SK-N-MC (cell line): ENCODE measurements around the gene ITIH6.
"Not testable (repeated sequence)": the region's sequence is repeated elsewhere in the genome, so short reads cannot be mapped to it uniquely, and the experiment has no call there.

Source experiments
- DNase-seq: peaks from one replicate; pipeline ENCODE4 v3.0.0-alpha.2; 2011; ENCODE audit warnings: low read depth, low spot score
- H3K27ac ChIP-seq: fragments of 200-600 bp; sonication (generic); 2 replicates; pipeline ENCODE4 v1.5.1; 2016; ENCODE audit warnings: mixed run types
- H3K36me3 ChIP-seq: fragments of 200-600 bp; sonication (generic); 2 replicates; pipeline ENCODE4 v1.6.1; 2017; ENCODE audit warnings: antibody characterized with exemption, low read length, mixed read lengths; ENCODE audit not compliant: insufficient read depth
- H3K4me3 ChIP-seq: fragments of 200-600 bp; sonication (generic); 2 replicates; pipeline ENCODE4 v1.5.1; 2016
- H3K9ac ChIP-seq: fragments of 200-600 bp; sonication (generic); 2 replicates; pipeline ENCODE4 v1.8.0; 2017; ENCODE audit warnings: mixed run types, mixed read lengths; ENCODE audit not compliant: insufficient read length
- H3K9me3 ChIP-seq: fragments of 200-600 bp; sonication (generic); 2 replicates; pipeline ENCODE4 v1.6.1; 2017; ENCODE audit warnings: low read depth, mild to moderate bottlenecking, antibody characterized with exemption, low read length, moderate library complexity, mixed read lengths
- EZH2 ChIP-seq: fragments of 200-600 bp; sonication (generic); IDR thresholded peaks from one replicate; pipeline ENCODE4 v1.6.1; 2017; ENCODE audit warnings: antibody characterized with exemption
- FOXP2 ChIP-seq: optimal IDR thresholded peaks from 2 replicates; pipeline ENCODE3; 2011; ENCODE audit warnings: mild to moderate bottlenecking, moderate library complexity; ENCODE audit not compliant: insufficient read depth; ENCODE audit errors: extremely low read length, control extremely low read depth
- POLR2AphosphoS5 ChIP-seq: IDR thresholded peaks from 2 replicates; pipeline ENCODE4 v1.6.1; 2012; ENCODE audit warnings: mild to moderate bottlenecking, low read depth, low read length, borderline replicate concordance

ITIH6 gene

GRCh38 chrX:54746928-54747327, 51.1 kb downstream of the ITIH6 start:
- no peak overlapping the region for H3K9ac ChIP-seq
- no peaks in the 10 kb centered on the region for H3K9me3 ChIP-seq
- H3K27ac ChIP-seq: no peak overlapping the region
- no peak for TF ChIP-seq FOXP2
- no peak for TF ChIP-seq POLR2AphosphoS5
- no peak for TF ChIP-seq EZH2
- no peak overlapping the region for H3K4me3 ChIP-seq
- no peaks in the 10 kb centered on the region for H3K36me3 ChIP-seq
- DNase-seq: no peak

- Histone ChIP-seq H3K4me3 (no peak overlapping the region), H3K27ac (no peak overlapping the region), H3K9me3 (no peaks in the 10 kb centered on the region), H3K36me3 (no peaks in the 10 kb centered on the region), H3K9ac (no peak overlapping the region)
- TF ChIP-seq FOXP2 (no peak), POLR2AphosphoS5 (no peak), EZH2 (no peak)
- no peak for DNase-seq
Measured at GRCh38 chrX:54745676-54746075, 52.4 kb downstream of the ITIH6 start.

GRCh38 chrX:54738567-54738966, 59.5 kb downstream of the ITIH6 start:
- not testable (repeated sequence) for H3K4me3 ChIP-seq, H3K9ac ChIP-seq, H3K27ac ChIP-seq, H3K36me3 ChIP-seq, H3K9me3 ChIP-seq, DNase-seq

- H3K9ac ChIP-seq, DNase-seq, H3K4me3 ChIP-seq, H3K36me3 ChIP-seq, H3K9me3 ChIP-seq, H3K27ac ChIP-seq: not testable (repeated sequence)
Measured at GRCh38 chrX:54736298-54736942, 61.6 kb downstream of the ITIH6 start.

- H3K9me3 ChIP-seq: no peaks in the 10 kb centered on the region
- no peak overlapping the region for H3K4me3 ChIP-seq
- H3K36me3 ChIP-seq: no peaks in the 10 kb centered on the region
- no peak for TF ChIP-seq POLR2AphosphoS5
- no peak for TF ChIP-seq EZH2
- no peak for TF ChIP-seq FOXP2
- no peak for DNase-seq
- no peak overlapping the region for H3K9ac ChIP-seq
- no peak overlapping the region for H3K27ac ChIP-seq
Measured at GRCh38 chrX:54721424-54721823, 76.6 kb downstream of the ITIH6 start.

- TF ChIP-seq FOXP2: no peak
- TF ChIP-seq POLR2AphosphoS5: no peak
- no peak for TF ChIP-seq EZH2
- no peak for DNase-seq
- H3K9ac ChIP-seq: no peak overlapping the region
Measured at GRCh38 chrX:54715621-54716020, 82.4 kb downstream of the ITIH6 start.

GRCh38 chrX:54714424-54714823, 83.6 kb downstream of the ITIH6 start:
- no peak for DNase-seq
- Histone ChIP-seq H3K9ac (no peak overlapping the region), H3K9me3 (no peaks in the 10 kb centered on the region), H3K4me3 (no peak overlapping the region), H3K36me3 (no peaks in the 10 kb centered on the region), H3K27ac (no peak overlapping the region)
- no peak for TF ChIP-seq FOXP2
- no peak for TF ChIP-seq POLR2AphosphoS5
- no peak for TF ChIP-seq EZH2

More at GRCh38 chrX:54715621-54716020, 82.4 kb downstream of the ITIH6 start:
- Histone ChIP-seq H3K36me3 (no peaks in the 10 kb centered on the region), H3K9me3 (no peaks in the 10 kb centered on the region), H3K27ac (no peak overlapping the region), H3K4me3 (no peak overlapping the region)

- Histone ChIP-seq H3K9ac (no peak overlapping the region), H3K27ac (no peak overlapping the region), H3K9me3 (no peaks in the 10 kb centered on the region), H3K36me3 (no peaks in the 10 kb centered on the region), H3K4me3 (no peak overlapping the region)
- DNase-seq: no peak
- no peak for TF ChIP-seq EZH2
- TF ChIP-seq FOXP2: no peak
- no peak for TF ChIP-seq POLR2AphosphoS5
Measured at GRCh38 chrX:54711735-54712134, 86.3 kb downstream of the ITIH6 start.

GRCh38 chrX:54710920-54711319, 87.1 kb downstream of the ITIH6 start:
- no peak overlapping the region for H3K9ac ChIP-seq
- TF ChIP-seq POLR2AphosphoS5 (no peak), FOXP2 (no peak), EZH2 (no peak)
- no peak overlapping the region for H3K27ac ChIP-seq
- H3K36me3 ChIP-seq: no peaks in the 10 kb centered on the region
- DNase-seq: no peak
- H3K4me3 ChIP-seq: no peak overlapping the region
- no peaks in the 10 kb centered on the region for H3K9me3 ChIP-seq

- no peak for DNase-seq
- no peaks in the 10 kb centered on the region for H3K36me3 ChIP-seq
- H3K27ac ChIP-seq: no peak overlapping the region
- H3K9me3 ChIP-seq: no peaks in the 10 kb centered on the region
- no peak overlapping the region for H3K9ac ChIP-seq
- H3K4me3 ChIP-seq: no peak overlapping the region
- TF ChIP-seq POLR2AphosphoS5 (no peak), EZH2 (no peak), FOXP2 (no peak)
Measured at GRCh38 chrX:54708404-54708803, 89.7 kb downstream of the ITIH6 start.
